Lung (tissue), 12 donors: ENCODE data around the gene TPGS2. TPM values are rescaled to one million over a fixed set of nuclear protein-coding genes. Genes with fewer than 3 reads are reported as not detected.
"Not testable (repeated sequence)": the region's sequence is repeated elsewhere in the genome, so short reads cannot be mapped to it uniquely, and the experiment has no call there.

Source experiments
- ATAC-seq: fragments of 200-7000 bp; cut with Tn5 transposase; one replicate; pipeline ENCODE4 v1.9.1; 2020; ENCODE audit warnings: moderate number of reproducible peaks; ENCODE audit not compliant: insufficient read depth, low FRiP score
- DNase-seq, 3 donors: peaks; one replicate each; pipeline ENCODE4 v3.0.0-alpha.2; 2013 to 2017
- H3K27ac ChIP-seq, 2 donors: one replicate each; pipeline ENCODE4 v1.5.1; 2013; ENCODE audit warnings: mild to moderate bottlenecking in 2 of 2, moderate library complexity in 2 of 2, control low read depth in 1 of 2, inconsistent platforms in 1 of 2, low read depth in 1 of 2, low read length in 1 of 2
- H3K27me3 ChIP-seq, 3 donors: one replicate each; pipeline ENCODE4 v1.5.1; 2013; ENCODE audit warnings: low read length in 2 of 3; ENCODE audit not compliant: control insufficient read depth in 3 of 3, insufficient read depth in 3 of 3
- H3K36me3 ChIP-seq, 4 donors: one replicate each; pipeline ENCODE4 v1.5.1; 2013; ENCODE audit warnings: low read length in 4 of 4, mild to moderate bottlenecking in 1 of 4, moderate library complexity in 1 of 4; ENCODE audit not compliant: control insufficient read depth in 4 of 4, insufficient read depth in 4 of 4
- H3K4me1 ChIP-seq, 5 donors: one replicate each; pipeline ENCODE4 v1.5.1; 2013; ENCODE audit warnings: low read length in 5 of 5, mild to moderate bottlenecking in 2 of 5, moderate library complexity in 1 of 5; ENCODE audit not compliant: control insufficient read depth in 5 of 5, insufficient read depth in 5 of 5
- H3K4me3 ChIP-seq: one replicate; pipeline ENCODE4 v1.5.1; 2013; ENCODE audit warnings: mild to moderate bottlenecking, control low read depth, moderate library complexity
- H3K9ac ChIP-seq, 2 donors: one replicate each; pipeline ENCODE4 v1.5.1; 2013; ENCODE audit warnings: low read length in 2 of 2, control low read depth in 1 of 2; ENCODE audit not compliant: insufficient read depth in 1 of 2
- H3K9me3 ChIP-seq, 4 donors: one replicate each; pipeline ENCODE4 v1.5.1; 2013; ENCODE audit warnings: low read length in 3 of 4, mild to moderate bottlenecking in 1 of 4, moderate library complexity in 1 of 4; ENCODE audit not compliant: control insufficient read depth in 4 of 4, insufficient read depth in 3 of 4
- CTCF ChIP-seq: IDR thresholded peaks from 2 replicates; pipeline ENCODE4 v1.5.1; 2012; ENCODE audit warnings: mild to moderate bottlenecking; ENCODE audit errors: control extremely low read depth, extremely low read depth
- WGBS, 2 donors: extraction: QIAGEN DNeasy Blood & Tissue Kit; methylation state at CpG; one replicate each; pipeline ENCODE4 v1.1.7; 2013; 5-methylcytosine and 5-hydroxymethylcytosine counted together
- polyA plus RNA-seq, 2 donors: library from polyadenylated mRNA; stranded (reverse); fragments of 200-250 nt; gene quantifications; one replicate each; pipeline ENCODE4 v1.2.1, GENCODE V29; 2013
- total RNA-seq, 2 donors: library from RNA; depleted of rRNA in 1 of 2; stranded (reverse); fragments of >200 nt in 1 of 2; gene quantifications; one replicate each; pipeline ENCODE4 v1.2.1, GENCODE V29; 2014 to 2021
- donor health status: control.
- donor health status: control.
- donor health status: Bipolar disorder and iron deficiency.
- donor health status: healthy.
- donor health status: DM: yes; HTN: yes; CAD: no.

Gene TPGS2
- total and polyA plus RNA-seq, 4 donors = 45.5 to 122 (median 58.5) TPM

- 91 to 97% methylated on average over 10 of the region's 10 CpGs for WGBS, 2 donors
- Histone ChIP-seq H3K9me3 (peaks cover 0 to 3% (median 0%) of the 10 kb centered on the region in 4 donors), H3K27me3 (no peaks in the 10 kb centered on the region), H3K4me1 (no peaks in the 10 kb centered on the region), H3K9ac (no peak overlapping the region), H3K27ac (no peak overlapping the region), H3K36me3 (no peaks in the 10 kb centered on the region), H3K4me3 (no peak overlapping the region)
- TF ChIP-seq CTCF = no peak
- ATAC-seq (no peak), DNase-seq (no peak)
Observed at GRCh38 chr18:36769172-36769571, 59.6 kb downstream of the TPGS2 start.

GRCh38 chr18:36766836-36767235, 62.0 kb downstream of the TPGS2 start:
- H3K27ac ChIP-seq = no peak overlapping the region
- H3K9ac ChIP-seq = no peak overlapping the region
- peaks cover 0 to 4% (median 0%) of the 10 kb centered on the region in 4 donors for H3K9me3 ChIP-seq
- no peak overlapping the region for H3K4me3 ChIP-seq
- ATAC-seq (no peak), DNase-seq (no peak)
- WGBS, 2 donors = 52 to 70% methylated on average over 3 of the region's 3 CpGs
- H3K36me3 ChIP-seq = no peaks in the 10 kb centered on the region
- no peak for TF ChIP-seq CTCF
- H3K4me1 ChIP-seq = no peaks in the 10 kb centered on the region
- no peaks in the 10 kb centered on the region for H3K27me3 ChIP-seq

DNA sequence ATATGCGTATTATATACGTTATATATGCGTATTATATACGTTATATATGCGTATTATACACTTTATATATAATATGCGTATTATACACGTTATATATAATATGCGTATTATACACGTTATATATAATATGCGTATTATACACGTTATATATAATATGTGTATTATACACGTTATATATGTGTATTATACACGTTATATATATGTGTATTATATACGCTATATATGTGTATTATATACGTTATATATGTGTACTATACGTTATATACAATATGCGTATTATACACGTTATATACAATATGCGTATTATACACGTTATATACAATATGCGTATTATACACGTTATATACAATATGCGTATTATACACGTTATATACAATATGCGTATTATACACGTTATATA, 65.8 kb downstream of the TPGS2 start:
- not testable (repeated sequence) for ATAC-seq, DNase-seq, H3K4me1 ChIP-seq, H3K4me3 ChIP-seq, H3K36me3 ChIP-seq, H3K9ac ChIP-seq, H3K9me3 ChIP-seq, H3K27ac ChIP-seq, H3K27me3 ChIP-seq
- WGBS, 2 donors = 96 to 97% methylated on average over 23 to 24 of the region's 26 CpGs

- DNase-seq (no peak), ATAC-seq (no peak)
- Histone ChIP-seq H3K27ac (no peak overlapping the region), H3K4me1 (no peaks in the 10 kb centered on the region), H3K4me3 (no peak overlapping the region), H3K27me3 (no peaks in the 10 kb centered on the region), H3K9ac (no peak overlapping the region), H3K36me3 (no peaks in the 10 kb centered on the region), H3K9me3 (peaks cover 0 to 2% (median 0%) of the 10 kb centered on the region in 4 donors)
- 92 to 93% methylated on average over 2 of the region's 2 CpGs for WGBS, 2 donors
- TF ChIP-seq CTCF = no peak
Observed at GRCh38 chr18:36762074-36762473, 66.7 kb downstream of the TPGS2 start.
